Skeletal muscle satellite cell (primary cell): Measurements from ENCODE around the gene SHPK.

ENCODE experiments used
- H3K27me3 ChIP-seq: 2 replicates; pipeline ENCODE4 v1.7.0; 2013; ENCODE audit warnings: low read length; ENCODE audit not compliant: control insufficient read depth, insufficient read depth
- H3K36me3 ChIP-seq: 2 replicates; pipeline ENCODE4 v1.7.0; 2013; ENCODE audit warnings: mild to moderate bottlenecking, control low read depth, low read length; ENCODE audit not compliant: insufficient read depth
- H3K4me1 ChIP-seq: 2 replicates; pipeline ENCODE4 v1.7.0; 2013; ENCODE audit warnings: low read length; ENCODE audit not compliant: control insufficient read depth, insufficient read depth
- H3K4me2 ChIP-seq: 2 replicates; pipeline ENCODE4 v1.7.0; 2013; ENCODE audit warnings: mild to moderate bottlenecking, low read length
- H3K4me3 ChIP-seq: 2 replicates; pipeline ENCODE4 v1.7.0; 2013; ENCODE audit warnings: low read length
- H3K9ac ChIP-seq: 2 replicates; pipeline ENCODE4 v1.7.0; 2013; ENCODE audit warnings: mild to moderate bottlenecking, low read depth, low read length, moderate library complexity
- H3K9me3 ChIP-seq: replicated peaks from 2 replicates; pipeline ENCODE4 v1.7.0; 2013; ENCODE audit warnings: mild to moderate bottlenecking, control low read depth, low read length

Gene SHPK

DNA sequence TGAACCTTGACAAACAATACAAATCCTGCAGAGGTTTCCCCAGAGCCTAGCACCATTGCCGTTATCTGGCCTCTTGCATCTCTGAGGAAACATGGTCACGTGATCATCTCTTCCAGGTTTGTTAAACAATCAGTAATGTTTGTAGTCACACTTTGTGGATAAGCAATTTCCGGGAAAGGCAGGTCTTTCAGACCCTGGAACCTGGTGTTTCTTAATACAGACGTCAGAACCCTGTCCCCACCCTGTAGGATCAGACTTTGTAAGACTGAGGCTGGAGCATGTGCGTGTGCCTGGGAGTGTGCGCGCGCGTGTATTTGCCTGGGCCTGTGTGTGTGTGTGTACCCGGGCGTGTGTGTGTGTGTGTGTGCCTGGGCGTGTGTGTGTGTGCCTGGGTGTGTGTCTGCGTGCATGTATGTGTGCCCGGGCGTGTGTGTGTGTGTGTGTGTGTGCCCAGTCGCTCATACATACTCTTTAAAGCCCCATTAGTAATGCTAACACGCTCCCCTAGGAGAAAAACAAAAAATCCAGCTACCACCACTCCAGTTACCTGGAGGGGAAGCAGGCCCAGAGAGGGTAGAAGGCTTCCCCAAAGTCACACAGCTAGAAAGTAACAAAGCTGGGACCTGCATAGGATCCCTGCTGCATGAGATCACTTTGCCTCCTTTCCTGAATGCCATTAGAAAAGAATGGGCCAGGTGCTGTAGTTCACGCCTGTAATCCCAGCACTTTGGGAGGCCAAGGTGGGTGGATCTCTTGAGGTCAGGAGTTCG lies 5.9 kb upstream of the SHPK start:
- no peak overlapping the region for H3K9ac ChIP-seq
- H3K9me3 ChIP-seq = no peaks in the 10 kb centered on the region
- no peaks in the 10 kb centered on the region for H3K27me3 ChIP-seq
- H3K4me2 ChIP-seq = no peak overlapping the region
- H3K4me3 ChIP-seq = no peak overlapping the region
- peaks cover 9% of the 10 kb centered on the region for H3K4me1 ChIP-seq
- peaks cover 7% of the 10 kb centered on the region for H3K36me3 ChIP-seq

DNA sequence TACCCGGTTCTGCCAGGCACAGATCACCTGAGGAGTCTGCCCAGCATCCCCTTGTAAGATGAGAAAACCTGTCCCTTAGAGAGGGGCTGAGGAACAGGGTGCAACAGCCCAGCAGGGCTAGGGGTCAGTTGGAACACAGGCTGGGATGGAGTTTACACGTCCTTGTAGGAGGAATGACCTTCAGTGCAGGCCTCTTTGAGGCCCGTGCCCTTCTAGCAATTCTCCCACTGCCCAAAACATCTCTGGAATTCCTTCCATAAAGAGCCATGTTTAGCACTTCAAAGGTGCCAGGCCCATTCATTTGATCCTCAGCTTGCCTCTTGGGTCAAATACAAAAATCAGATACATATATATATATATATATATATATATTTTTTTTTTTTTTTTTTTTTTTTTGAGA lies 5.0 kb upstream of the SHPK start:
- no peak overlapping the region for H3K9ac ChIP-seq
- peaks cover 7% of the 10 kb centered on the region for H3K36me3 ChIP-seq

DNA sequence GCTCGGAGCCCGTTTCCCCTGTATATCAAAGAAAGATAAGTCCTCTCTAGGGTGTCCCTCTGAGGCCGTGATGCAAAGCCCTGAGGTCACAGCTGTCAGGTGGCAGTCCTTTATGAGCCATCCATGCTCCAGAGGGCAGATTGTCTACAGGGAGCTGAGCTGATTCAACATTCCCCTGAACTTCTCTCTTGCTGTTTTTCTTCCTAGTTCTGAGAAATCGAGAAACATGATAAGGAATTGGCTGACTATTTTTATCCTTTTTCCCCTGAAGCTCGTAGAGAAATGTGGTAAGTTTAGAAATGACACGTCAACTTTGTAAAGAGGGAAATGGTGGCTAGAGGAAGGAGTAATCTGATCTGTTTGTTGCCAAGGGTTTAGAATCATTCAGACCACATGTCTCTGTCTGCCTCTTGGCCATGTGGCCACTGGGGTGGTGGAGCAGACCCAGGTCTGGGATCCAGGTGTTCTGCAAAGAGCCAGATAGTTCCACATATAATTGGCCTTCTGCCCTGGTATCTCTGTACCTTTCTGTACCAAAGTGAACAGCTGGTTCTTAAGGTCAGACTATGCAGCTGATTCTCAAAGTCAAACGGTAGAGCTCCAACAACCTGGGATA lies 4.0 kb upstream of the SHPK start:
- H3K9me3 ChIP-seq = no peaks in the 10 kb centered on the region
- no peak overlapping the region for H3K4me3 ChIP-seq
- no peak overlapping the region for H3K9ac ChIP-seq
- no peaks in the 10 kb centered on the region for H3K27me3 ChIP-seq
- H3K4me2 ChIP-seq = no peak overlapping the region
- peaks cover 7% of the 10 kb centered on the region for H3K36me3 ChIP-seq
- peaks cover 14% of the 10 kb centered on the region for H3K4me1 ChIP-seq

More for the DNA sequence above, 5.0 kb upstream of the SHPK start:
- H3K27me3 ChIP-seq = no peaks in the 10 kb centered on the region
- H3K9me3 ChIP-seq = no peaks in the 10 kb centered on the region
- H3K4me3 ChIP-seq = no peak overlapping the region
- H3K4me1 ChIP-seq = peaks cover 9% of the 10 kb centered on the region
- no peak overlapping the region for H3K4me2 ChIP-seq

DNA sequence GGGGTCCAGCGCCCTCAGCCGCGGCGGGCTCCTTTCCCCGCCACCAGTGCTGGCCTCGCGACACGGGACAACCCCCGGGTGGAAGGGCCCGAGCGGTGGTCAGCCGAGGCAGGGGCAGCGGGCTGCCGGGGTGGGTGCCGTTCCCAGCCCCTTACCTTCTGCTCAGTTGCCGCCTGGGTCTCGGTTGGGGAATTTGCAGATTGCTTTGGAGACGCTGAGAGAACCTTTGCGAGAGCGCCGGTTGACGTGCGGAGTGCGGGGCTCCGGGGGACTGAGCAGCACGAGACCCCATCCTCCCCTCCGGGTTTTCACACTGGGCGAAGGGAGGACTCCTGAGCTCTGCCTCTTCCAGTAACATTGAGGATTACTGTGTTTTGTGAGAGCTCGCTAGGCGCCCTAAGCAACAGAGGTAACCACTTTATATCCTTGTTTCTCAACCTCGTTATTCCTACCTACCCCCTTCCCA lies 891 bp upstream of the SHPK start:
- Histone ChIP-seq H3K4me3 (peak overlapping the region; percentile 97), H3K9me3 (no peaks in the 10 kb centered on the region), H3K4me2 (peak overlapping the region; percentile 98), H3K9ac (peak overlapping the region; percentile 95), H3K36me3 (peaks cover 7% of the 10 kb centered on the region), H3K27me3 (no peaks in the 10 kb centered on the region), H3K4me1 (peaks cover 22% of the 10 kb centered on the region)

DNA sequence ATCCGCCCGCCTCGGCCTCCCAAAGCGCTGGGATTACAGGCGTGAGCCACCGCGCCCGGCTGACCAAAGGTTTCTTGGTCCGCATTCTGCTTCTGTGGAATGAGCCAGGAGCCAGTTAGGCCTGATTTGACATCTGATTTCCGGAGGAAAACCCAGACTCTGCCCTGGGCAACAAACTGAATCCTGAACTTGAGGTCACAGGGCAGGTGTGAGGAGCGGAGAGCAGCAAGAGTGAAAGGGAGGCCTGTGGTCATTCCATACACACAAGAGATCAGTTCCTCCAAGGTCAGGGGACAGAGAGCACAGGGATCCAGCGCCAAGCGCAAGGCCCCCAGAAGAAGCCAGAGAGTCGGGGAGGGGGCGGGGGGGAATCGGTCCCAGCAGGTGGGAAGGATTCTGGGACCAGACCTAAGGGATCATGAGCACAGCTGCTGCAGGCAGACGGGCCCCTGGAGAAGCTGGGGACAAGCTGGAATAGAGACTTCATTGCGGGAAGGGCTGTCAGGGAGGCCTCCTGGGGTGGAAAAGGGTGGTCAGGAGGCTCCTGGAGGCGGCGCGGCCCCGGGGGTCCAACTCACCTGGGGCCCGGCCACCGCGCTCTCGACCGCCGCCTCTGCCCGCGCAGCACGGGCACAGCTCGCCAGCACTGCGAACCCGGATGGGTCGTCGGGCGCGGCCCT lies 436 bp downstream of the SHPK start:
- H3K4me1 ChIP-seq = peaks cover 22% of the 10 kb centered on the region
- H3K9me3 ChIP-seq = no peaks in the 10 kb centered on the region
- peaks cover 3% of the 10 kb centered on the region for H3K36me3 ChIP-seq
- H3K27me3 ChIP-seq = no peaks in the 10 kb centered on the region
- peak overlapping the region; percentile 95 for H3K9ac ChIP-seq
- H3K4me3 ChIP-seq = peak overlapping the region; percentile 97
- H3K4me2 ChIP-seq = peak overlapping the region; percentile 99

DNA sequence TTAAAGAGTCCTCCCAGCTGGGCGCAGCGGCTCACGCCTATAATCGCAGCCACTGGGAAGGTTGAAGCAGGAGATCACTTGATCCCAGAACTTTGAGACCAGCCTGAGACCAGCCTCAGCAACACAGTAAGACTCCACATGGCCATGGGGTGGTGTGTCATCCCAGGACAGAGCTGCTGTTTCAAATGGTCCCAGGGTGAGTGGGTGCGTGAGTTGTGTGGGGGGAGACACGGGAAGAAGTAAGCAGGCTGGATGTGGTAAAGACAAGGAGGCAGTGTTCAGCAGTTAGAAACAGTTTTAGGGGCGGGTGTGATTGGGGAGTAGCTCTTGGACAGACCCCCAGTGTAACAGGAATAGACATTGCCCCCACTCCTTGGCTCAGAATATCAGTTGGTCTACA lies 3.8 kb downstream of the SHPK start:
- no peak overlapping the region for H3K4me3 ChIP-seq
- no peaks in the 10 kb centered on the region for H3K9me3 ChIP-seq
- peaks cover 13% of the 10 kb centered on the region for H3K36me3 ChIP-seq
- no peak overlapping the region for H3K4me2 ChIP-seq
- no peak overlapping the region for H3K9ac ChIP-seq
- H3K27me3 ChIP-seq = no peaks in the 10 kb centered on the region
- H3K4me1 ChIP-seq = peaks cover 16% of the 10 kb centered on the region

DNA sequence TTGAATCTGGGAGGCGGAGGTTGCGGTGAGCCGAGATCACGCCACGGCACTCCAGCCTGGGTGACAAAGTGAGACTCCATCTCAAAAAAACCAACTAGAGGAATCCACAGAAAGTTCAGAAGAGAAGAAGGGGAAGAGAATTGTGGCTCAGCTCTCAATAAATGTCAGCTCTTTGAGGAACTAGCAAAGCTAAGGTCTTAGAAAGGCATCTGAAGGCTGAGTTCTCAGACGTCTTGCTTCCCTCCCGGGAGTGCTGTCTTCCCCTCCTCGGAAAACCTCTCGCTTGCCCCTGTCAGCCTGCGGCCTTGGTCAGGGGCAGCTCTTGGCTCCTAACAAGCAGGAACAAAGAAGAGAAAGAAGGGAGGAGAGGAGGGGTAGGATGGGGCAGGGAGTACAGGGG lies 5.3 kb downstream of the SHPK start:
- Histone ChIP-seq H3K4me3 (no peak overlapping the region), H3K9ac (no peak overlapping the region), H3K9me3 (no peaks in the 10 kb centered on the region), H3K36me3 (peaks cover 17% of the 10 kb centered on the region), H3K4me2 (no peak overlapping the region), H3K4me1 (peaks cover 13% of the 10 kb centered on the region), H3K27me3 (no peaks in the 10 kb centered on the region)

DNA sequence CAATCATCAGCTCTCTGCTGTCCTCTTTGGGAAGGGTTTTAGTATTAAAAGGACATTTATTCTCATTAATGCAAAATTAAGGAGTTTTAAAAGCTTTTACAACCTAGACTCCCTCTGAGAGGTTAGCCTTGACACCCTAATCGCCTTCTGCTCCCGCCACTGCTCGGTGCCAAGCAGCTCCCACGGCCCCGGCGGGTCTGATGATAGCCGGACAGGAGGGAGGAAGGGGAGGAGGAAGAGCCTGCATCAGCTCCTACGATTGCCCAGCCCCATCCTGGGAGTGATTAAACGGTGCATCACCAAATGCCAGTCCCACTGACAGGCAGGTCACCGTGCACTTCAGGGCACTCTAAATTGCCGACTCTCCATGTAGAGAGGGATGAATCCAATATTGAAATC lies 8.3 kb downstream of the SHPK start:
- Histone ChIP-seq H3K9ac (no peak overlapping the region), H3K4me2 (no peak overlapping the region), H3K4me1 (no peaks in the 10 kb centered on the region), H3K27me3 (no peaks in the 10 kb centered on the region), H3K4me3 (no peak overlapping the region), H3K36me3 (peaks cover 35% of the 10 kb centered on the region), H3K9me3 (no peaks in the 10 kb centered on the region)

DNA sequence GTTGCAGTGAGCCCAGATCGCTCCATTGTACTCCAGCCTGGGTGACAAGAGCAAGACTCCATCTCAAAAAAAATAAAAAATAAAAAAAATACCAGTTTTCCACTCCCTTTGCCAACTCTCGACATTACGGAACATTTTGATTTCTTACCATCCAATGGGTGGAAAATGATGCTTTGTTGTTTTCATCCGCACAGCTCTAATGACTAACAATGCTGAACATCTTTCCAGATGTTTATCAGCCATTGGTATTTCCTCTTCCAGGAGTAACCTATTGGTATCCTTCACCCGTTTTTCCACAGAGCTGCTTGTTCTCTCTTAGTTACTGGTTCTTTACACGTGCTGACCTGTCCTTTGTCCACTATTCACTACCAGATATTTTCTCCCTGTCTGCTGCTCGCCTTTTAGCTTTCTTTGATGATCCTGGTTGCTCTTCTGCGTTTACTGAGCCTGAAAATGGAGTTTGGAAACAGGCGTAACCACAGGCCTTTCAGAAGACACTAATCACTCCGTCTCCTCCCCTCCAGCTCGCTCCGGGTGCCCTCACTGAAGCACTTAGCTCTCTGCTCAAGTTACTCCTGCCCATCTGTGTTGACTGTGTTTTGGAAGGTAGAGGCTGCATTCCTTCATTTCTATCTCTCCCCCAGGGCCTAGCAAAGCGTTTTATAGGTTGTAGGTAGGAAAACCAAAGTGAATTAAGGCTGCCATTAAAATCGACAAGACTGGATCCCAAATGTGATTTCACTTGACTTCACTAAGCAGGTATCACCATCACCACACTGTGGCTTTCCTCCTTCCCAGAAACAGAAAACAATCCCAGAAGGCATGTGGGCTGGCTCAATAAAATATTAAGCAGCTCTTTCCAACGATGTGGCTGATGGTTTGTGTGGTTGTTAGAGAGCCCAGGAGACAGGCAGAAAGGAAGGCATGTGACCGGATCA lies 8.9 kb downstream of the SHPK start:
- H3K9ac ChIP-seq = no peak overlapping the region
- H3K4me3 ChIP-seq = no peak overlapping the region
- no peaks in the 10 kb centered on the region for H3K27me3 ChIP-seq
- peaks cover 39% of the 10 kb centered on the region for H3K36me3 ChIP-seq
- no peaks in the 10 kb centered on the region for H3K9me3 ChIP-seq
- H3K4me2 ChIP-seq = no peak overlapping the region
- no peaks in the 10 kb centered on the region for H3K4me1 ChIP-seq

DNA sequence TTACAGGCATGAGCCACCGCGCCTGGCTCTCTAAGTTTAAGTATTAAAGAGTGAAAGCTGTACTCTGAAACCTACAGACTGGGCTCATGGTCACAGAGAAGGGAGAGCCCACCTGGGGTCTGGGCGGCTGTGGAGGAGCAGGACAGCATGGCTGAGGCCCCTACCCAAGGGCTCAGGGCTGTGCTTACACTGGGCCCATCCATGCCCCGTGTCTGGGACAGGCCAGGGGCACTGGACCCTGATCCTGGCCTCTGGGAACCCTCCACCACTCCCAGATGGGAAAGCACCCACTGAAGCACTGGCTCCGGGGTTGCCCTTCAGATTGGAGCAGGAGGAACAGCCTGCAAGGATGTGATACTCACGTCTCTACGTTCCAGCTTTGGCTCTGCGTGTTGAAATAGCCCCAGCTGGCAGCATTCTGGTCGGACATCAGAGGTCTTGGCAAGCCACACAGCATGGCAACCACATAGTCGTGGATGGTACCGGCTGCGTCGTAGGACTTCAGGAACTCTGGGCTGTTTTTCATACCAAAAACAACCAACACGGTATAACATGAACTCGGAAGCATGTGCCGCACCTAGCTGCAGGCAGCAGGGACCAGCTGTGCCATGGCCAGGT lies 13.0 kb downstream of the SHPK start:
- Histone ChIP-seq H3K27me3 (no peaks in the 10 kb centered on the region), H3K9me3 (no peaks in the 10 kb centered on the region), H3K9ac (no peak overlapping the region), H3K4me3 (no peak overlapping the region), H3K4me2 (no peak overlapping the region), H3K36me3 (peaks cover 45% of the 10 kb centered on the region), H3K4me1 (no peaks in the 10 kb centered on the region)
